ENCODE data around the gene TMBIM1. TPM values are rescaled to one million over a fixed set of nuclear protein-coding genes. Genes with fewer than 3 reads are reported as not detected.

TMBIM1 gene
- total RNA-seq, 1 experiment from 2014 or later: 91.0 TPM

GRCh38 chr2:218229851-218230250 lies 62.5 kb downstream of the TMBIM1 start:
- Histone ChIP-seq H3K9me3 (ENCODE audit: control insufficient read depth in 1 of 2, insufficient read depth in 1 of 2, low read depth in 1 of 2, low read length in 2 of 2) (no peaks in the 10 kb centered on the region), H3K27me3 (ENCODE audit: insufficient read depth, low read length) (no peaks in the 10 kb centered on the region), H3K9ac (ENCODE audit: low read length) (no peak overlapping the region), H3K4me3 (replicated peaks in 1 of 2; ENCODE audit: low read depth in 1 of 2, low read length in 2 of 2) (no peak overlapping the region), H3K79me2 (ENCODE audit: insufficient read depth, low read length) (peaks cover 57% of the 10 kb centered on the region), H2AFZ (ENCODE audit: low read depth, low read length, poor library complexity, severe bottlenecking) (no peak overlapping the region), H3K4me2 (ENCODE audit: low read length) (peak overlapping the region; percentile 50), H3K4me1 (ENCODE audit: control insufficient read depth in 1 of 2, insufficient read depth in 2 of 2, low read length in 2 of 2) (peaks cover 26 to 30% of the 10 kb centered on the region in 2 experiments), H3K9me2 (ENCODE audit: insufficient read depth) (no peaks in the 10 kb centered on the region), H3K36me3 (ENCODE audit: control insufficient read depth in 1 of 2, insufficient read depth in 2 of 2, low read length in 2 of 2) (peaks cover 49 to 55% of the 10 kb centered on the region in 2 experiments; a peak in 3 of 4 replicates), H3K27ac (ENCODE audit: low read depth, low read length) (peak overlapping the region; percentile 59; the same call in 1 of the 2 replicates), H4K20me1 (ENCODE audit: insufficient read depth) (no peaks in the 10 kb centered on the region)
- no TSS peak for BruUV-seq (replicated peaks)
- ChIA-PET POLR2A (no interaction called here), CTCF (interaction anchor here (0.7 to 0.8 kb wide), 2 partner anchors 11 to 444 kb away, joined by 3 to 4 read pairs; no protein-coding TSS in a partner anchor), RAD21 (ENCODE audit: low non-redundant PET in 1 of 2, low total read pairs in 2 of 2, uncharacterized antibody in 2 of 2, unreplicated experiment in 2 of 2) (no interaction called here)
- intact Hi-C loops (cut with micrococcal nuclease): no loop called here
- TF ChIP-seq CEBPB (IDR thresholded peaks at IDR 0.05; ENCODE audit: low read depth): no peak
- TF ChIP-seq ZFX (IDR thresholded peaks at IDR 0.05): no peak
- TF ChIP-seq, protein P1, sequence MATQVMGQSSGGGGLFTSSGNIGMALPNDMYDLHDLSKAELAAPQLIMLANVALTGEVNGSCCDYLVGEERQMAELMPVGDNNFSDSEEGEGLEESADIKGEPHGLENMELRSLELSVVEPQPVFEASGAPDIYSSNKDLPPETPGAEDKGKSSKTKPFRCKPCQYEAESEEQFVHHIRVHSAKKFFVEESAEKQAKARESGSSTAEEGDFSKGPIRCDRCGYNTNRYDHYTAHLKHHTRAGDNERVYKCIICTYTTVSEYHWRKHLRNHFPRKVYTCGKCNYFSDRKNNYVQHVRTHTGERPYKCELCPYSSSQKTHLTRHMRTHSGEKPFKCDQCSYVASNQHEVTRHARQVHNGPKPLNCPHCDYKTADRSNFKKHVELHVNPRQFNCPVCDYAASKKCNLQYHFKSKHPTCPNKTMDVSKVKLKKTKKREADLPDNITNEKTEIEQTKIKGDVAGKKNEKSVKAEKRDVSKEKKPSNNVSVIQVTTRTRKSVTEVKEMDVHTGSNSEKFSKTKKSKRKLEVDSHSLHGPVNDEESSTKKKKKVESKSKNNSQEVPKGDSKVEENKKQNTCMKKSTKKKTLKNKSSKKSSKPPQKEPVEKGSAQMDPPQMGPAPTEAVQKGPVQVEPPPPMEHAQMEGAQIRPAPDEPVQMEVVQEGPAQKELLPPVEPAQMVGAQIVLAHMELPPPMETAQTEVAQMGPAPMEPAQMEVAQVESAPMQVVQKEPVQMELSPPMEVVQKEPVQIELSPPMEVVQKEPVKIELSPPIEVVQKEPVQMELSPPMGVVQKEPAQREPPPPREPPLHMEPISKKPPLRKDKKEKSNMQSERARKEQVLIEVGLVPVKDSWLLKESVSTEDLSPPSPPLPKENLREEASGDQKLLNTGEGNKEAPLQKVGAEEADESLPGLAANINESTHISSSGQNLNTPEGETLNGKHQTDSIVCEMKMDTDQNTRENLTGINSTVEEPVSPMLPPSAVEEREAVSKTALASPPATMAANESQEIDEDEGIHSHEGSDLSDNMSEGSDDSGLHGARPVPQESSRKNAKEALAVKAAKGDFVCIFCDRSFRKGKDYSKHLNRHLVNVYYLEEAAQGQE (IDR thresholded peaks at IDR 0.05; ENCODE audit: low read depth): no peak
- TF ChIP-seq RAD21 (IDR thresholded peaks at IDR 0.05; ENCODE audit: low read depth): no peak
- TF ChIP-seq MAX (IDR thresholded peaks at IDR 0.05): no peak
- no peak for TF ChIP-seq POLR2AphosphoS5 (IDR thresholded peaks at IDR 0.05; ENCODE audit: low read depth, low read length)
- TF ChIP-seq ELF1 (IDR thresholded peaks at IDR 0.05; ENCODE audit: borderline replicate concordance, low read depth): no peak
- TF ChIP-seq POLR2A (IDR thresholded peaks at IDR 0.05; ENCODE audit: borderline replicate concordance, extremely low read depth, insufficient read depth, insufficient read length): no peak
- TF ChIP-seq SP1 (IDR thresholded peaks at IDR 0.05; ENCODE audit: low read depth): no peak
- TF ChIP-seq FOSL1 (IDR thresholded peaks at IDR 0.05; ENCODE audit: low read depth): no peak
- no peak for TF ChIP-seq SIN3A (IDR thresholded peaks at IDR 0.05; ENCODE audit: low read depth)
- DNase-seq (ENCODE audit: low read depth, low spot score) (no peak), ATAC-seq (peak; percentile 30; the same call in 1 of the 2 replicates)
